HG03354 (cell line): ENCODE results near the gene GGT5.
"Not testable (repeated sequence)": the region's sequence is repeated elsewhere in the genome, so short reads cannot be mapped to it uniquely, and the experiment has no call there.

Source experiments
- ATAC-seq: cut with Tn5 transposase; IDR thresholded peaks from one replicate; pipeline ENCODE4 v1.9.1; 2021; ENCODE audit warnings: mild to moderate bottlenecking; ENCODE audit not compliant: unreplicated experiment, poor library complexity, severe bottlenecking

Gene GGT5

DNA sequence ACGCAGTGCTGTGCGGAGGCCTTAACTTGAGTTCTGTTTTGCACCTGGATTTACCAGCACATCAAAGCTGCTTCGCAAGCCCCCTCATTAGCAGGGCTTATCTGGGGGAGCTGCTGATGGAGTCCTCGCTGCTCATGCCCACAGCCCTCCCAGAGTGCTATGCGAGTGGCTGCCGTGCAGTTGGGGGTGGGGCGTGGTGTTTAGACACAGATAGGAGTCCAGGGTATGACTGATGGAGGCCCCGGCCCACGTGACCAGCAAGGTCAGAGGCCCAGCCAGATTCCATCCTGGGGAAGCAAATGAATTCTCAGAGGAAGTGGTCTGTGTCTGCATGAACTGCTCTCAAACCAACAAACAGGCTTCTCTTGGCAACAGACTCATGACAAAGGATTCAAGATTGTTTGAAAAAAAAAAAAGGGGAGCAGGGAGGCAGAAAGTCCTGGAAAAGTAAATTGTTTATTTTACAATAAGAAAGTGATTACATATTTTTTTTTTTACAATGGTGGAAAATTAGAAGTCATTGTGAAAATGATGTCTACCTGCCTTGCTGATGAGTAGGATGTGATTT lies 19.5 kb upstream of the GGT5 start:
- ATAC-seq = not testable (repeated sequence)

DNA sequence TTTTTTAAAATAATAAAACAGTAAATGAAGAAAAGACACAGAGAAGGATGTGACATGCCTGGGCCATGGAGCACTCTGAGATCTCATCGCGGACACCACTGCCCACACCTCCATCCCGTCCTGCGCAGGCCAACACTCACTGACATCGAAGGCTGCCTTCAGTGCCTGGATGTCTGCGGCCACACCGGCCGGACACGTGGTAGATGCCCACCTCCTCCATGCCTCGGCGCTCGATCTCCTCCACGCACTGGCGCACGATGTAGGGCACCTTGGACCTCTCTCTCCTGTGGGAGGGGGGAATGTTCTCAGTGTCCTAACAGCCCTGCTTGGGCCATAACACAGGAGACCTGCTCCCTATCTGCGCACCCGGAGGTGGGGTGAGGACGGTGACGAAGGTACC lies 18.6 kb upstream of the GGT5 start:
- not testable (repeated sequence) for ATAC-seq

DNA sequence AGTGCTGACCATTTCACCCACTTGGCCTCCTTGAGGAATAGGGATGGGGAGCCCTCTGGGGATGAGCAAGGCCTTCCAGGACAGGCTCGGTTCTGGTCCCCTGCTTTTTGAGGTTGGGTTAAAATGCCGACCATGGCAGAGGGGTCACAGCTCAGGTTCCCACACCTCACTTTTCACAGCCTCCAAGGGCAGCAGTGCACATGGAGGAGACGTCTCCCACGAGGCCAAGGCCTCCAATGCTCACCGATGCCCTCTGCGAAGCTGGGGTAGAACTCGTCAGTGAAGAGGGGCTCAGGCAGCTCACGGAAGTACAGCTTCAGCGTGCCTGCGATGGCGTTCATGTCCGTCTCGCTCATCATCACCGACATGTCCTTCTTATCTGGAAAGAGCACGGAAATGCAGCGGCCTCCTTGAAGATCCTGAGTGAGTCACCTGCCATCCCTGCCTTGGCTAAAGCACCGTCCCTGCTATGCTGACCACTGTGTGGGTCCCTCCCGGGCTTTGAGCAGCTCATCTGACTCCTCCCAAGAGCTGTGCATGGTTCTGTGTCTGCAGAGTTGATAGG lies 17.4 kb upstream of the GGT5 start:
- not testable (repeated sequence) for ATAC-seq

DNA sequence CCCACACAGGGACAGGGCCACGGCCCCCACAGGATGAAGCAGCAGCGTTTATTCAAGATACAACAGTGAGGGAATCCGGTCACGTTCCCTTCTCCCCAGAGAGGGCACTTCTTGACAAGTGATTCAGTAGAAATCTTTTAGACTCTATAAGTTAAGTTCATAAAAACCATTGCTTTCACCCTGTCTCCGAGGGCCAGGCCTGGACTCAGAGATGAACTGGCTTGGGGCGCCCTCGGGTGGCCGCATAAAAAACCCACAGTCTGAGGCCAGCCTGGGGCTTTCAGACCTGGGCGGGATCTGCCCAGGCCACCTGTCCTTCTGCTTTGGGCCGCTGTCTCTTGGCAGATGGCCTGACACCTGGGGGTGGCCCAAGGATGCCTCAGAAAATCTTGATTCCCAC lies 14.6 kb upstream of the GGT5 start:
- not testable (repeated sequence) for ATAC-seq

DNA sequence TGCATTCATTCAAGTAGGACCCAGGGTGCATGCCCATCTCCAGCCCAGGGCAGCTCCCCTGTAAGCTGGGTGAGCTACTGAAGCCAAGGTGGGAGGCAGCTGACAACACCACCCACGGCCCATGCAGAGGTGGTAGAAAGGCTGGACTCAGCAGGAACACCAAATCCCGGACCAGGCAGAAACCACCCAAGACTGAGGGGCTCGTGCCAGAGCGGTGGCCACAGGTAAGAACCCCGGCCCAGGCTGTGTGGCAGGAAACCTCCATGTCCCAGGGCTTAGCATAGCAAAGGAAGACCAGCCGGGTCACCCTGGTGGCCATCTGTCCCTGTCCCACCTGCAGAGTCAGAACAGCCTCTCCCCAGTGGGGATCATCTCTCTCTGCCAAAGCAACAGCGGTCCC lies 11.9 kb upstream of the GGT5 start:
- not testable (repeated sequence) for ATAC-seq

DNA sequence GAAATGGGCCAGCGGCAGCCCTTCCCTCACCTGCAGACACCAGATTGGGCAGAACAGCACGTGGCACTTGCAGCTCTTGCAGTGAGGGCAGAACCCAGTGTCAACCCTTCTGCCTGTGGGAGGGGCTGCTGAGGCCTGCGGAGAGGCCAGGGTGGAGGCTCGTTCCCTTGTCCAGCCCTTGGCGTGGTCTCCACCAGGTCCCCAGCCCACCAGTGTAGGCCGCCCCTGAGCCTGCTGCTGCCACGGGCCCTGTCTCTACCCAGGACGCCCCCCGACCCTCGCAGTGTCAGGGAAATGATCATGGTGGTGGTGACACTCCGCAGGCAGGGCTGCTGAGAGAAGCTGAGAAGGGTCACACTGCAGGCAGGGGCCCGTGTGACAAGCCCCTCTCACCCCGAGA lies 11.3 kb upstream of the GGT5 start:
- not testable (repeated sequence) for ATAC-seq

DNA sequence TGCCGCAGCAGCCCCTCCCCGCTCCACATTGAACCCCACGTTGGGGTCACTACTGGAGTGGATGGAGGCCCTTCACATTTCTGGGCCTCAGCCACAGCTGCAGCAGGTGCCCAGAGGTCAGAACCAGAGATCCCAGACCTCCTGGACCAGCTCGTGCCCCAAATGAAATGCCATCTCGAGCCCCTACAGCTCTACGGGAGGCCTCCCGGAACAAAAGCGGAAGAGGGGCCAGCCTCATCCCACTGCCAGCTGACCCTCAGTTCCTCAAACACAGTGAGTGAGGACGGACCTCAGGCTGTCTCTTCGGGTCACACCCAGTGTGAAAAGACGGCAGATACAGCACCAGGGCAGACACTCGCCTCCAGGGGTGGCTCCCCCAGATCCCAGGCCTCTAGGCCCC lies 8.2 kb upstream of the GGT5 start:
- not testable (repeated sequence) for ATAC-seq

DNA sequence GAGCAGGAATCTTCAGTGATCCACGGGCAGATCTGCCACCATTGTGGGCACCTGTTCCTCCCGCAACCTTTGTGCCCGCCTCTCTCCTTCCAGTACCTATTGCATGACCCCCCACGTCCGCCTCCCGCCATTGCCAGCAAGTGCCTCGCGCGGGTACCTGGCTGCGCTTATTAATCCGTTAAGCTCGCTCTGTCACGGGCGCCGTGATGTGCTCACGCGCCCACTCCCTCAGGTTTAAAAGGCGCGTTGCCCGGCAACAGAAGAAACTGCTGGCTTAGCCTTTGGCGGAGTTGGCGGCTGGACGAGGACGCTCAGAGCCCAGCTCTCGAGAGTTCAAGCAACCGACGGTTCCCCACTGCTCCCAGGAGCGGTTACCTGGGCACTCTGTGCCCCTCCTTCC lies 6.4 kb upstream of the GGT5 start:
- ATAC-seq = not testable (repeated sequence)

DNA sequence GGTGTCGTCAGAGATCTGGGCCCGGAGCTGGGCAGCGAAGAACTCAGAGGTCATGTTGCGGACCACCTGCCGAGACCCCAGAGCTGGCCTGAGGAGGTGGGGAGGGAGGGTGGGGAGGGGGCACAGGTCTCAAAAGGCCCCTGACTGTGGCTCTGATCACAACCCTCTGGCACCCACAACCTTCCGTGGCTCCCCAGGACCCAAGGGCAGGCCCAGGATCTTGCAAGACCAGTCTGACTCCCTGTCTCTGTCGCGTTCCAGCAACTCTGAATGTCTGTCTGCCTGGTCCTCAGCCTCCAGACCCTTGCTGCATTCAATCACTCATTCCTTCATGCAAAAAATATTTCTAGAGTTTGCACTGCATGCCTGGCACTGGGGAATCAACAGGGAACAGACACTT lies 4.5 kb upstream of the GGT5 start:
- not testable (repeated sequence) for ATAC-seq

DNA sequence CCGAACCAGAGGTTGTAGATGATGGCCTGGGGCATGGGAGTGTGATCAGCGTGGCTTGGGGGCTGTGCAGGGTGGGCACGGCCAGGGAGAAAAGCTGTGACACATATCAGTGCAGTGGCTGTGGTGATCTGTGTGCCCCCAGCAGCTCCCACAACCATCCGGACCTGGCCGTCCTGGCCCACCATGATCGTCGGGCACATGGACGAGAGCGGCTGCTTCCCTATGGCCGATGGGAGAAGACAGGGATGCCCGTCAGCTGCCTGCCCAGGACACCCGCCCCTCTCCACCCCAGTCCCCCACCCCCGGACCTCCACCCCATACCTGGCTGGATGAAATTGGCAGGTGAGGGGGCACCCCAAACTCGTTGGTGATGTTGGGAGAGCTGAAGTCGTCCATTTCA lies 3.7 kb upstream of the GGT5 start:
- ATAC-seq = not testable (repeated sequence)

DNA sequence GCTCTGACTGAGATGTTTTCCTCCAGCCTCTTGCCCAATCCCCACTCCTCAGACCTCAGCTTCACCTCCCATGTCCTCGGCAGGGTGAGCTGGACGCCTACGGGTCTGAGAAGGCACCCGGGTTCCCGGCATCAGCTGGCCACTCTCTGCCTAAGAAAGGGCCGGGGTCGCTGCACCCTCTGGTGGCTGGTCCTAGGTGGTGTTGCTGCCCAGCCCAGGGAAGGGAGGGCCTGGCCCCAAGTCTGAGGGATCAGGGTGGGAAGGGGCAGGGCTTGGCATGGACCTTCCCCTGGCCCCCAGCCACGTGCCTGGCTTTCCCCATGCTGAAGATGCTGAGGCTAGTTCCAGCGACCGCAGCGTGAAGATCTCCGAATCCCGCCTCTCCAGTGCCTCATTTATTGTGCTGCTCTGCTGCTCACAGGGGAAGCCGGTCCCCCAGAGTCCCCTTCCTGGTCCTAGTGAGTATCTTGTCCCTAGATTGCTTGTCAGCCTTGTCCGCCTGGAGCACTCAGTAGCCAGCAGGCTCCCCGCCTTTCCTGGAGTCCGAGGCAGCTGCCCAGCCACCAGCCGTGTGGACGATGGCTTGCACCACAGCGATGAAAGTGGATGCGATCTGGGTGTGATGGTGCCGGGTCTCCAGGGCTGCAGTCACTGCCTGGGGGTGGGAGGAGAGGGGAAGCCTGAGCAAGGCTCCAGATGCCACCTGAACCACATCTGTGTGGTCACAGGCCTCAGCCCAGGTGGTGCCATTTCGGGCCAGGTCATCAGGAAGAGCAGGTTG lies 2.9 kb upstream of the GGT5 start:
- no peak for ATAC-seq

DNA sequence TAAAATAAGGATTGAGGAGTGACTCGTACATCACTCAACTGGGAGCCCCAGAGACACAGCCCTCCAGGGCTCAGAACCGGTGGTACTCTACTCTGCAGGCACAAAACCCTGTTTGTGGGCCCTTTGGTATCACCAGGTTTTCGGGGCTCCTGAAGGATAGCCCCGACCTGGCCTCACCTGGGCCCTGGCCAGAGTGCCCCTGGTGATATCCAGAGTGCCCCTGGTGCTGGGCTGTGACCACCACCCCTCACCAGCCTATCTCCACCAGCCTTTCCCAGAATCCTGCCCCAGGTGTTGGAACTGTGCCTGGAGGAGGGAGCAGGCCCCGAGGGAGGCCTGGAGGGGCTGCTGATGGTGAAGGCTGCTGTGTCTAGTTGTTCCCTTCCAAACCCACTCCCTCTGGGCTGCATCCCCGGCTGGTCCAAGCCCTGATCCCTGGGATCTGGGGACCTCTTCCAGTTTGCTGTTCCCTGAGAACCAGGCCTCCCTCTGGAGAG lies 2.2 kb upstream of the GGT5 start:
- ATAC-seq = no peak

DNA sequence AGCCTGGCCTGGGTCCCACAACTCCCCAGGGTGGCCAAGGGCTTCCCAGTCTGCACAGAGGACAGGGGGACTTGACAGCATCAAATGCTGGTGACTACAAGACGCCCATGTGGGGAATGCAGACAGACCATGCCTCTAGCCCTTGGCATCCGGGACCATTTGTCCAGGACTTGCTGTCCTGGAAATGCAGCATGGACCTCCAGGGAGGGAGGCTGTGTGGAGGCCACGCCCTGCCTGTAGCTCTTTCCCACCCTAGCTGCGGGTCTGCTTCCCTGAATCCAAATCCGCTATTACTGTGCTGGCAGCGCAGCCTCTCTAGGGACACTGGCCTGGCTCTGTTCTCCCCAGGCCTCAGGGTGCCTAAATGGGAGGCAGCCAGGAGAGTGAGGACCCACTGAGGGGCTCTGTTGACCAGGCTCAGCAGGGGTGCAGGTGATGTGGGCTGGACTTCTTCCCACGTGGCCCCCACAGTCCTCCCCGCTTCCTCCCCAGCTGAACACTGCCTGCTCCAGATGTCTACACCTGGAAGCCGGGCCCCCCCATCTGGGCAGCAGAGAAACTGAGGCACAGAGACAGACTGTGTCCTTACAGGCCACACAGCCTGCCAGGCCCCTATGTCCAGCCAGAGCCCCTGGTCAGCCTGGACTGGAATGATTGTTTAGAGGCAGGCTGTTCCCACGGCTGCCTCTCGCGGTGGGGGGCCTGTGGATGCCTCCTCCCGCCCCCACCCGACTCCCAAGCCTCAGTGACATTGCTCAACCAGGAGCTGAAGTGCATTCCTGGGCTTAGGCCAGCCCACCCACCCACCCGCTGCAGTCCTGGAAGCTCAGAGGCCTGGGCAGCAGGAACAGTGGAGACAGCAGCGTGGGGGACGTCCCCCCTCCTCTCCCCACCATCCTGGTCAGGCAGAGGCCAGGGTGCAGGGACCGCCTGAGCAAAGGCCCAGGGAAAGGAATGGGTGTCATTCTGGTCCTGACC lies 991 bp upstream of the GGT5 start:
- ATAC-seq = not testable (repeated sequence)

DNA sequence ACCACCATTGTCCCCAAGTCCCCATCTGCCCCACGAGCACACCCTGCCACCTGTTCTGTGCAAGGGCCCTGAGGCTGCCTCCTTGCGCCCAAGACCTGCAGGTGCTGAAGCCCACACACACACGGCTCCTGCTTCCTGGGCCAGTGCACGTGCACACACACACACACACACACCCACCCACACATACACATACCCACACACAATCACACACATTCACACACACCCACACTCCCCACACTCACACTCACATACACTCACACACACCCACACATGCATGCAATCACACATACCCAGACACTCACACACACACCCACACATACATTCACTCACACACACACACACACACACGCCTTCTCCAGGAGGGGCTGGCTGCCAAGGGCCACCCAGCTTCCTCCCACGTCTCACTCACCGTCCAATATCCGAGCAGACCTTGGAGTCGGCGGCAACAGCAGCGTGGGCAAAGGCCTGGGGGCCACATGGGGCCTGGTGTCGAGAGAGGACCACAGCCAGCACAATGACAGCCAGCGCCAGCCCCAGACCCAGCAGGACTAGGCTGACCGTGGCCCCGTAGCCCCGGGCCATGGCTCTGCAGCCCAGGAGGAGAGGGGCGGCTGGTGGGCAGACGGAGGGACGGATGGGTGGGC lies 616 bp downstream of the GGT5 start:
- no peak for ATAC-seq

DNA sequence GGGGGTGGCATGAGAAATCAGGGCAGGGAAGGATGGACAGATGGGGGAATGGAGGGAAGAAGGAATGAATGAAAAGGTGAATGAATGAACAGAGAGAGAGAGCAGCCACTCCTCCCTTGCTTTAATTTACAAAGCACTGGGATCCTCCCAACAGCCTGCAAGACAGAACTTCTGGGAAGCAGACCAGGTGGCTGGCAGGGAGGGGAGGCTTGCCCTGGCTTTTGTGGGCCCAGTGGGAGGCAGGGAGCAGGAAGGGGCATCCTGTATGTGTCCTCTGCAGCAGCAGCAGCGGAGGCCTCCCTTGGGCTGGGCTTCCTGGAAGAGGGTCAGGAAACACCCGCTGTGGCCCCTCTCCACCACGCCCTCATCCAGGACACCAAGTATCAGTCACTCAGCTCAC lies 1.5 kb downstream of the GGT5 start:
- not testable (repeated sequence) for ATAC-seq

DNA sequence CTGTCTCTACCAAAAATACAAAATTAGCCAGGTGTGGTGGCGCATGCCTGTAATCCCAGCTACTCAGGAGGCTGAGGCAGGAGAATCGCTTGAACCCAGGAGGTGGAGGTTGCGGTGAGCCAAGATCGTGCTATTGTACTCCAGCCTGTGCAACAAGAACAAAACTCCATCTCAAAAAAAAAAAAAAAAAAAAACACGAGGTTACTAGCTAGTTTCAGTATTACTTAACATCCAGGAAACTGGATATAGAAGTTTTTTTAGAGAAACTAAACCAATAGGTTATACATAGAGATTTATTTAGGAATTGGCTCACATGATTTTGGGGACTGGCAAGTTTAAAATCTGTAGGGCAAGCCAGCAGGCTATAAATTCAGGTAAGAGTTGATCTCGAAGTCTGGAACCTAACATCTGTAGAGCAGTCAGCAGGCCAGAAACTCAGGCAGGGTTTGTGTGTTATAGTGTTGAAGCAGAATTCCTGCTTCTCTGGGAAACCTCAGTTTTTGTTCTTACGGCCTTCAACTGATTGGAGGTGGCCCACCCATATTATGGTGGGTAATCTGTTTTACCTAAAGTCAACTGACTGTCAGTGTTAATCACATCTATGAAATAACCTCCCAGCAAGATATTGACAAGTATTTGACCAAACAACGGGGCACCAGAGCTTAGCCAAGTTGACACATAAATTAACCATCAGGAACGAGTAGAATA lies 3.7 kb downstream of the GGT5 start:
- not testable (repeated sequence) for ATAC-seq

DNA sequence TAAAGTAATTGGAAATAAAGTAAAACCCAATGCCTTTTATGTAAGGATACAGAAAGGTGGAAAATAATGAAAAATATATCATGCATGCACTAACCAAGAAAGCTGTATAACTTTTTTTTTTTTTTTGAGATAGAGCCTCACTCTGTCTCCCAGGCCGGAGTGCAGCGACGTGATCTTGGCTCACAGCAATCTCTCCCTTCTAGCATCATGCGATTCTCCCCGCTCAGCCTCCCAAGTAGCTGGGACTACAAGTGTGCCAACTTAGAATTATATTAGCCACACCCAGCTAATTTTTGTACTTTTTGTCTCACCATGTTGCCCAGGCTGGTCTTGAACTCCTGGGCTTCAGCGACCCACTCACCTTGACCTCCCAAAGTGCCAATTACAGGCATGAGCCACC lies 4.5 kb downstream of the GGT5 start:
- ATAC-seq = no peak

DNA sequence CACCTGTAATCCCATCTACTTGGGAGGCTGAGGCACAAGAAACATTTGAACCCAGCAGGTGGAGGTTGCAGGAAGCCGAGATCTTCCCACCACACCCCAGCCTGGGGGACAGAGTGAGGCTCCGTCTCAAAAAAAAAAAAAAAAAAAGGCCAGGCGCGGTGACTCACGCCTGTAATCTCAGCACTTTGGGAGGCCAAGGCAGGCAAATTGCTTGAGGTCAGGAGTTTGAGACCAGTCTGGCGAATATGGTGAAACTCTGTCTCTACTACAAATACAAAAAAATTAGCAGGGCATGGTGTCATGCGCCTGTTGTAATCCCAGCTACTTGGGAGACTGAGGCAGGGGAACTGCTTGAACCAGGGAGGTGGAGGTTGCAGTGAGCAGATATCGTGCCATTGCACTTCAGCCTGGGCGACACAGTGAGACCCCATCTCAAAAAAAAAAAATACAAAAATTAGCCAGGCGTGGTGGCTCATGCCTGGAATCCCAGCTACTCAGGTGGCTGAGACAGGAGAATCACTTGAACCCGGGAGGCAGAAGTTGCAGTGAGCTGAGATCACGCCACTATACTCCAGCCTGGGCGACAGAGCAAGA lies 6.7 kb downstream of the GGT5 start:
- ATAC-seq = not testable (repeated sequence)
